CD4-positive, alpha-beta T cell treated with Interleukin-15 for 4 hours (primary cell): ENCODE measurements around the gene CSH1.
"Not testable (repeated sequence)": the region's sequence is repeated elsewhere in the genome, so short reads cannot be mapped to it uniquely, and the experiment has no call there.

ENCODE experiments used
- DNase-seq: peaks from one replicate; pipeline ENCODE4 v3.0.0-alpha.2; 2020; ENCODE audit warnings: low spot score

The CSH1 gene

GRCh38 chr17:63896524-63897354 is at the start of gene CSH1:
Gene CSH1 (minus strand): TSS chr17:63896574. CDS start chr17:63896511, 63 bp downstream.
- not testable (repeated sequence) for DNase-seq

- DNase-seq = no peak
Observed at GRCh38 chr17:63945784-63946439, 49.5 kb upstream of the CSH1 start.

- no peak for DNase-seq
Observed at GRCh38 chr17:63944736-63945499, 48.5 kb upstream of the CSH1 start.

DNA sequence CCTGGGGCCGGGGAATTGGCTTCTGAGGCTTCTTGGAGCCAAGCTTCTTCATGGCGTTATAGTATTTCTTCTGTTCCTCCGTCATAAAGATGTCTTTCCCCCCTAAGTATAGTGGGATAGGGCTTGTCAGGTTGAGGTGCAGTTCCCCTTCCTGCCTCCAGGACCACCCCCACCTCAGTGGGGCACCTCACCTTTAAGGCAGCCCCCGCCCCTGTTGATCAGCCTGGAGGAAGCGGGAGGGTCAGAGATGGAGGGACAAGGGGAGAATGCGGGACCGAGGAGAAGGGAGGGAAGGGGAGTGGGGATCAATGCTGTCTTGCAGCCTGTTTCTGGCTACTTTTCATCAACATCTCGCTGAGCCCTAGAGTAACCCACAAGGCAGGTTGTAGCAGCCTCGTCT is 47.4 kb upstream of the CSH1 start:
- DNase-seq = no peak

DNA sequence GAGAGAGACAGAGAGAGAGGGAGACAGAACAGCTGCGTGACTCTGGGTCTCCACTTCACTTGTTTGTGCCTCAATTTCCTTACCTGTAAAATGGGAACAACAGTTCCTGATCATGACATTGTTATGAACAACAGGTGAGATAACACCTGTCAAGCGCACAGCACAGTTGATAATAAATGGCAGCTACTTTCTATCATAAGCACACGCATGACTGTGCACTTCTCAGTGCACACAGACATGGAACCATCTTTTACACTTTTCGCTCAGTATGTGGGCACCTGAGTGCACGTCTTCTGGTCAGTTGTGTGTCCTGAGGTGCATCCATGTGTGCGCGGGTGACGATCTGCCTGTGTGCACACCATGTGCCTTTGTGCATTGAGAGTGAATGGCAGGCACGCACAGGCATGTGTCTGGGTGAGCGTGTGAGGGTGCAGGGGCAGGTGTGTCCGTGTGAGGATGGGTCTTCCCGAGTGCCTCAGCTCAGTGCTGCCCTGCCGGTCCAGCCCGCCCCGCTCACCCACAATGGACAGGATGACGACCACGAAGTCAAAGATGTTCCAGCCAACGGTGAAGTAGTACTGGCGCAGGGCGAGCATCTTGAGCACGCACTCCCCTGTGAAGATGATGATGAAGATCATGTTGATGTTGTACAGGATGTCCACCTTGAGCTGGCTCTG is 46.1 kb upstream of the CSH1 start:
- no peak for DNase-seq

GRCh38 chr17:63941751-63942150 is 45.4 kb upstream of the CSH1 start:
- DNase-seq = no peak

- DNase-seq = no peak
Observed at GRCh38 chr17:63941162-63941561, 44.8 kb upstream of the CSH1 start.

DNA sequence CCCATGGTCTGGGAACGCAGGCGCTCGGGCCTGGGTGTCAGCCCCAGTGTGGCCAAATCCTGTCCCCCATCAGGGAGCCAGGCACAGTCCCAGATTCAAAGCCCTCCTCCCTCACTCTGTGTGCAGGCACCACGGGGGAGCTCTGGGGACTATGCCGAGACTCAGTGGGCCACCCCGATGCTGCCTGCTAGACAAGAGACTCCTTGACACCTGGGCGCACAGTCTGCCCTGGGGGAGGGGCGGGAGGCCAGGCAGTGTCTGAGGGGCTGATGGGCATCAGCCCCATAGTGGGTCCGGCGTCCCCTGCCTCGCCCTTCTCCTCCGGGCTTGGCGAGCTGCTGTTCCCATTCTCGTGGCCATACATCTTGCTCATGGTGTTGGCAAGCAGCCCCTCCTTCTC is 44.2 kb upstream of the CSH1 start:
- no peak for DNase-seq

GRCh38 chr17:63939884-63940283 is 43.5 kb upstream of the CSH1 start:
- DNase-seq = no peak

DNA sequence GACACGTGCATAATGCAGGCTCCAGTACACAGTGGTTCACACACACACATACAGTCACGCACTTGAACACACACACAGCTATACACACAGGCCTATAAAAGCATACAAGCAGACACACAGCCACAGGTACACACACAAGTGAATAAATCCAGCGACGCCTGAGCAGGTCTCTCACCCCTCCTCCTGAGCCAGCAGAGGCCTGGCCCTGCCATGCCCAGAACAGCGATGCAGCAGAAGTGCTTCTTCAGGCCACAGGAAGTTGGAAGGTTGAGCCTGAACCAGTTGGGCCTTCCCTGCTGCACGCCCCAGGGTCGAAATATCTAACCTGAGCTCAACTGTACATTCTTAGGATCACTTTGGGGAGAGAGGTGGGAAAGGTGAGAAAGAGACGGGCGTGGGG is 43.0 kb upstream of the CSH1 start:
- no peak for DNase-seq

- no peak for DNase-seq
Observed at GRCh38 chr17:63937920-63938319, 41.5 kb upstream of the CSH1 start.

- no peak for DNase-seq
Observed at GRCh38 chr17:63937319-63937718, 40.9 kb upstream of the CSH1 start.

DNA sequence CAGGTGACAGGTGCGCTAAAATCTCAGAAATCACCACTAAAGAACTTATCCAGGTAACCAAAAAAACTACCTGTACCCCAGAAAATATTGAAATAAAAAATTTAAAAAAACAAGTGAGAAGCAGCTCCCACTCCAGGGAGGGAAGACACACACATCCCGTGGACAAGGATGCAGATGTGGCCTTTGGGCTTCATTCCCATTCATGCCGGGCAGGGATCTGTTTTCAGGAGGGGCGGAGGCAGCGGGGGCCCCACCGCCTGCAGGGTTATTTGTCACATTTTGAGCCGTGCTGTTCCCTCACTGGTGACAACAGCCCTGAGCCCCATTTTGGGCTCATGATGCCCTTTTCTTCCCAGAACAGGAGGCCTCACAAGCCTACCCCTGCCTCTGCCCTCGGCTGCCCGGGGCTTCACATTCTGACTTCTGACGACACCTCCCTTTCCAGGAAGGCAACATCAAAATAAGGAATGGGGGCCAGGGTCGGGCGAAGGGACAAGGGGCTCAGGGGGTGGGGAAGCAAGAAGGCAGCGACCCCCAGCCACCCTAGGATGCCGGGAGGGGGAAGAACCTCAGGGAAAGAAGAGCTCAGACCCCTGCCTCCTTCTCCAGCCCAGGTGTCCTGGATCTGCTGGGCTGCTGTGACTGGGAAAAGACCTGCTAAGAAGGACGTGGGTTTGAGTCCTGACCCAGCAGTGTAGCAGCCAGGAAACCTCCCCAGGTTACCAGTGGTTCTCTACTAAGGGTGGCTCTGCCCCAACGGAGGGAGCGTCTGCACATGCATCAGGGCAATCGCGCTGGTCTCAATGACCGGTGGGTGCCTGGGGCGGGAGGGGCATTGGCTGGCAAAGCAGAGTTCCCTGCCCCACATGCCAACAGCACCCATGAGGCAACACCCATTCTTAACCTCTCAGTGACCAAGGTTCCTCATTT is 38.1 kb upstream of the CSH1 start:
- no peak for DNase-seq

GRCh38 chr17:63933598-63933997 is 37.2 kb upstream of the CSH1 start:
- no peak for DNase-seq

DNA sequence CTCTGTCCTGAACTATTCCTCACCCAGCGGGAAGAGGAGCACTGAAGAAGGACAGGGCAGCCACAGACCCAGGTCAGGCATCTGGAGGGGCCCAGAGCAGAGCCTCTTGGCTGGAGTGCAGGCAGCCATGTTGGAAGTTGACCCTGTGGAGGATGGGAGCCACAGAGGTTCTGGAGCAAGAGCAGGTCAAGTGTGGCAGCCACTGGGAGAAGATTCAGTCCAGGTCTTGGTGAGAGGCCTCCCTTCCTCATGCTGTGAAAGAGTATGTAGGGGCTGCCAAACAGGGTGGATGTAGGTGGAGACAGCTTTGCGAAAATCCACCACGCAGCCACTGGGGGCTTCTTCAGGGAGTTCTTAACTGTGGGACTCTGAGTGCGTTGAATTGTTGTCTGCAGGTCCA is 36.3 kb upstream of the CSH1 start:
- no peak for DNase-seq

- peak; percentile 24 for DNase-seq
Observed at GRCh38 chr17:63931981-63932561, 35.7 kb upstream of the CSH1 start, which contains the start of gene CD79B. Gene CD79B (minus strand): TSS chr17:63932331. CDS start chr17:63932261, 70 bp downstream.

- DNase-seq = peak; percentile 53
Observed at GRCh38 chr17:63930951-63931575, 34.7 kb upstream of the CSH1 start.

GRCh38 chr17:63929860-63930766 is 33.7 kb upstream of the CSH1 start:
- no peak for DNase-seq
